Breast epithelium (tissue), 4 donors: ENCODE data around the gene PPFIA3. TPM values are rescaled to one million over a fixed set of nuclear protein-coding genes. Genes with fewer than 3 reads are reported as not detected.

Source experiments
- DNase-seq, 2 donors: peaks; one replicate each; pipeline ENCODE4 v3.0.0-alpha.2; 2019; ENCODE audit warnings: low spot score in 2 of 2
- H3K27ac ChIP-seq, 2 donors: fragments of 200-600 bp; sonication (generic) in 1 of 2; one replicate each; pipeline ENCODE4 v1.5.1; 2016 to 2019; ENCODE audit warnings: mild to moderate bottlenecking in 1 of 2
- H3K27me3 ChIP-seq, 2 donors: fragments of 200-600 bp; sonication (generic) in 1 of 2; one replicate each; pipeline versions ENCODE4 v1.5.1 to v1.6.0; 2017 to 2019; ENCODE audit warnings: control low read depth in 1 of 2, mild to moderate bottlenecking in 1 of 2
- H3K36me3 ChIP-seq: fragments of 200-600 bp; one replicate; pipeline ENCODE4 v1.5.1; 2019
- H3K4me1 ChIP-seq, 2 donors: fragments of 200-600 bp; sonication (generic); one replicate each; pipeline ENCODE4 v1.5.1; 2016 to 2019; ENCODE audit warnings: control low read depth in 1 of 2
- H3K4me3 ChIP-seq, 3 donors: fragments of 200-600 bp; sonication (generic); 1 replicate in 2 of 3; 2 replicates in 1 of 3; pipeline ENCODE4 v1.5.1; 2016 to 2019; ENCODE audit warnings: mild to moderate bottlenecking in 3 of 3, moderate library complexity in 2 of 3
- H3K9me3 ChIP-seq, 2 donors: fragments of 200-600 bp; sonication (generic) in 1 of 2; one replicate each; pipeline ENCODE4 v1.5.1; 2016 to 2019; ENCODE audit warnings: control low read depth in 1 of 2
- POLR2A ChIP-seq: fragments of 450-650 bp; IDR thresholded peaks from one replicate; pipeline ENCODE4 v1.6.1; 2016; ENCODE audit warnings: antibody characterized with exemption, mild to moderate bottlenecking, moderate library complexity
- POLR2AphosphoS5 ChIP-seq, 3 donors: sonication (generic); formaldehyde crosslinking; IDR thresholded peaks; one replicate each; pipeline ENCODE4 v1.6.1; 2017; ENCODE audit warnings: antibody characterized with exemption in 3 of 3
- intact Hi-C: fragments of 100-400 bp; cut with DNase I; formaldehyde crosslinking; loops from one replicate; pipeline ENCODE4 v1.15.1; 2023; ENCODE audit warnings: low total_unique reads
- total RNA-seq, 3 donors: library from RNA; depleted of rRNA; stranded (reverse); fragments of >200 nt; gene quantifications; one replicate each; pipeline ENCODE4 v1.1.0, GENCODE V29; 2016
- TF ChIP-seq, protein P1 (sequence below), 3 donors: fragments of 450-650 bp; IDR thresholded peaks; one replicate each; pipeline ENCODE4 v1.5.1; 2016 to 2017; ENCODE audit warnings: antibody characterized with exemption in 3 of 3, mild to moderate bottlenecking in 3 of 3, moderate library complexity in 3 of 3

The PPFIA3 gene
- total RNA-seq, 3 donors from 2014 or later = 3.4 to 6.2 (median 3.4) TPM

DNA sequence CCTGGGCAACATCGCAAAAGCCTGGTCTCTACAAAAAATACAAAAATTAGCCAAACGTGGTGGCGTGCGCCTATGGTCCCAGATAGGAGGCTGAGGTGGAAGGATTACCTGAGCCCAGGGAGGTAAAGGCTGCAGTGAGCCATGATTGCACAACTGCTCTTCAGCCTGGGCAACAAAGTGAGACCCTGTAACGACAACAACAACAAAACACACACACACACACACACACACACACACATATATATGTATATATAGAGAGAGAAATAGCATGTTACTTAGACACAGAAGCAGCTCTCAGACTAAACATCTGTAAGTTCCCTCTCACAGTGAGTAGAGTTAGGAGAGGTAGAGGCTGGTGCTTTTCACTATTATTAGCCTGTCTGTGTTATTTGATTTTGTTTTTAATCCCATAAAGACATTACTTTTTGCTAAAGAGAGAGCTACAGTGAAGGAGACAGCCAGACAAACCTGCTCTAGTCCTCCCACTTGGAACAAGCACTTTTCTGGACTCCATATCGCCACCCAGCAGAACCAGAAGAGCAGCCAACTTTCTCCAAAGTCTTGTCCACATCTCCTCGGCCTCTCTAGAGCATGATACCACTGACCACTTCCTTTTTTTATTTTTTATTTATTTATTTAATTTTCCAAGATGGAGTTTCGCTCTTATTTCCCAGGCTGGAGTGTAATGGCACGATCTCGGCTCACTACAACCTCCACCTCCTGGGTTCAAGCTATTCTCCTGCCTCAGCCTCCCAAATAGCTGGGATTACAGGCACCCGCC lies 7.9 kb upstream of the PPFIA3 start:
- H3K4me1 ChIP-seq = peaks cover 0 to 3% of the 10 kb centered on the region in 2 donors
- TF ChIP-seq, protein P1, sequence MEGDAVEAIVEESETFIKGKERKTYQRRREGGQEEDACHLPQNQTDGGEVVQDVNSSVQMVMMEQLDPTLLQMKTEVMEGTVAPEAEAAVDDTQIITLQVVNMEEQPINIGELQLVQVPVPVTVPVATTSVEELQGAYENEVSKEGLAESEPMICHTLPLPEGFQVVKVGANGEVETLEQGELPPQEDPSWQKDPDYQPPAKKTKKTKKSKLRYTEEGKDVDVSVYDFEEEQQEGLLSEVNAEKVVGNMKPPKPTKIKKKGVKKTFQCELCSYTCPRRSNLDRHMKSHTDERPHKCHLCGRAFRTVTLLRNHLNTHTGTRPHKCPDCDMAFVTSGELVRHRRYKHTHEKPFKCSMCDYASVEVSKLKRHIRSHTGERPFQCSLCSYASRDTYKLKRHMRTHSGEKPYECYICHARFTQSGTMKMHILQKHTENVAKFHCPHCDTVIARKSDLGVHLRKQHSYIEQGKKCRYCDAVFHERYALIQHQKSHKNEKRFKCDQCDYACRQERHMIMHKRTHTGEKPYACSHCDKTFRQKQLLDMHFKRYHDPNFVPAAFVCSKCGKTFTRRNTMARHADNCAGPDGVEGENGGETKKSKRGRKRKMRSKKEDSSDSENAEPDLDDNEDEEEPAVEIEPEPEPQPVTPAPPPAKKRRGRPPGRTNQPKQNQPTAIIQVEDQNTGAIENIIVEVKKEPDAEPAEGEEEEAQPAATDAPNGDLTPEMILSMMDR (IDR thresholded peaks at IDR 0.05) = no peak
- no peak for TF ChIP-seq POLR2AphosphoS5 (IDR thresholded peaks at IDR 0.05)
- H3K36me3 ChIP-seq = no peaks in the 10 kb centered on the region
- no peak overlapping the region for H3K27ac ChIP-seq
- intact Hi-C loops = no loop called here
- H3K4me3 ChIP-seq = no peak overlapping the region
- DNase-seq = no peak
- H3K9me3 ChIP-seq = no peaks in the 10 kb centered on the region
- H3K27me3 ChIP-seq = no peaks in the 10 kb centered on the region

DNA sequence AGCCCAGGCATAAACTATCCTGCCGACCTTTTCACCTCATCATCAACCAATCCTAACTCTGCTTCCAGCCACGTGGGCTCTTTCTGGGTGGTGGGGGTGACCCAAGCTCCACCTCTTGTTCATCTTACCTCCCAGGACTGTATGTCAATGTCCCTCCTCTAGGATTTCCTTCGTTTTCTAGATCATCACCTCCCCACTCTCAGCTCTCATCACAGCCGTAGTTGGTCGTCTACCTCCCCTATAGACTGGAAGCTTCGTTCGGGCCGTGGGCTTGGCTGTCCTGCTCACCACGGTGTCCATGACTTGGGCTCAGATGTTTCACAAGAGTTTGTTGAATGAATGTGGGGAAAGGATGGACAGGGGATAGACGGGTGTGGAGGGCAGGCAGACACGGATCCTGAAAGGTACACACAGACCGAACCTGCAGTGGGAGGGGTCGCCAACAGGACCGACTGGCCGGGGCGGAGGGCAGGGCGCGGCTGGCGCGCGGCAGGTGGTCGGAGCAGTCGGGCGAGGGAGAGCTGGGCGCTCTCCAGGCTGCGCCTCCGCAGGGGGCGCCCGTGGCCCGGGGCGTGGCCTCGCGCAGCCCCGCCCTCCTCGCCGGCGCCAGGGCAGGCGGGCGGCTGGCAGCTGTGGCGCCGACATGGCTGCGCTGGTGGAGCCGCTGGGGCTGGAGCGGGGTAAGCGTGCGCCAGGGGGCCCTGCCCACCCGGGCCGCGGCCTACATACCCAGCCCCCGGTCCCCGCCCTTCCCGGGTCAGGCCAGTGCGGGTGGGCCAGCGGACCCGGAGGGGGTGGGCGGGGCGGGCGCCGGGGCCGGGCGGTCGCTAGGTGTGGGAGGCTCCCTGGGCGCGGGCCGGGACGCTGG lies 5.3 kb upstream of the PPFIA3 start, which contains the start of gene LIN7B:
LIN7B (plus strand) TSS at position 609 of the 868 bp plus-strand sequence; CDS start at position 644, 35 bp downstream.
- H3K27ac ChIP-seq = peak within 1 kb of the TSS; percentile 69 to 78
- H3K27me3 ChIP-seq = no peaks in the 10 kb centered on the region
- peaks cover 0 to 11% of the 10 kb centered on the region in 2 donors for H3K4me1 ChIP-seq
- H3K9me3 ChIP-seq = no peaks in the 10 kb centered on the region
- peak within 1 kb of the TSS; percentile 75 to 95 (median 91) for H3K4me3 ChIP-seq
- TF ChIP-seq, protein P1 (IDR thresholded peaks at IDR 0.05) = peak in 1 of 3 donors; percentile 32
- no peak for TF ChIP-seq POLR2AphosphoS5 (IDR thresholded peaks at IDR 0.05)
- DNase-seq = no peak
- no peaks in the 10 kb centered on the region for H3K36me3 ChIP-seq
- intact Hi-C loops = no loop called here

- intact Hi-C loops = loop anchor here (5.0 kb wide), 1 partner anchor 1417 kb away; no protein-coding TSS in a partner anchor
- peak overlapping the region; percentile 75 to 95 (median 91) for H3K4me3 ChIP-seq
- H3K27me3 ChIP-seq = no peaks in the 10 kb centered on the region
- TF ChIP-seq POLR2AphosphoS5 (IDR thresholded peaks at IDR 0.05) (no peak), POLR2A (no peak)
- TF ChIP-seq, protein P1 (IDR thresholded peaks at IDR 0.05) = no peak
- peaks cover 0 to 11% of the 10 kb centered on the region in 2 donors for H3K4me1 ChIP-seq
- H3K36me3 ChIP-seq = no peaks in the 10 kb centered on the region
- no peaks in the 10 kb centered on the region for H3K9me3 ChIP-seq
- no peak for DNase-seq
- H3K27ac ChIP-seq = peak overlapping the region; percentile 69 to 78
Observed at GRCh38 chr19:49114630-49115363, 4.5 kb upstream of the PPFIA3 start.

- no peak for DNase-seq
- intact Hi-C loops = loop anchor here (5.0 kb wide), 1 partner anchor 1419 kb away; no protein-coding TSS in a partner anchor
- no peaks in the 10 kb centered on the region for H3K36me3 ChIP-seq
- H3K27me3 ChIP-seq = no peaks in the 10 kb centered on the region
- TF ChIP-seq, protein P1 (IDR thresholded peaks at IDR 0.05) = no peak
- no peak for TF ChIP-seq POLR2AphosphoS5 (IDR thresholded peaks at IDR 0.05)
- no peak for TF ChIP-seq POLR2A
- peaks cover 0 to 15% of the 10 kb centered on the region in 2 donors for H3K4me1 ChIP-seq
- no peak overlapping the region for H3K27ac ChIP-seq
- no peak overlapping the region for H3K4me3 ChIP-seq
- no peaks in the 10 kb centered on the region for H3K9me3 ChIP-seq
Observed at GRCh38 chr19:49116544-49116943, 2.8 kb upstream of the PPFIA3 start.
